ENCODE measurements around the gene JUNB. TPM values are rescaled to one million over a fixed set of nuclear protein-coding genes. Genes with fewer than 3 reads are reported as not detected.
"Not testable (repeated sequence)": the region's sequence is repeated elsewhere in the genome, so short reads cannot be mapped to it uniquely, and the experiment has no call there.

JUNB gene
- total and polyA plus RNA-seq, 2 experiments from 2014 or later, result 37.2 to 103 TPM

GRCh38 chr19:12802267-12803106, 11.2 kb downstream of the JUNB start:
- Histone ChIP-seq H3K4me3 (peak overlapping the region; percentile 73), H3K27ac (no peak overlapping the region), H3K4me1 (ENCODE audit: low read depth) (peaks cover 6% of the 10 kb centered on the region), H3K9me3 (ENCODE audit: low read depth) (no peaks in the 10 kb centered on the region), H3K36me3 (peaks cover 10% of the 10 kb centered on the region), H3K27me3 (no peaks in the 10 kb centered on the region)
- peak in 1 of 2 donors; percentile 21 for DNase-seq (ENCODE audit: low read depth in 1 of 2, low spot score in 1 of 2)
- no peak for TF ChIP-seq CTCF (IDR thresholded peaks at IDR 0.05; ENCODE audit: low read depth, low read length)

GRCh38 chr19:12804051-12804450, 12.8 kb downstream of the JUNB start:
- DNase-seq (ENCODE audit: low read depth in 1 of 2, low spot score in 1 of 2), result no peak
- no peak overlapping the region for H3K4me3 ChIP-seq
- no peak for TF ChIP-seq CTCF (IDR thresholded peaks at IDR 0.05; ENCODE audit: low read depth, low read length)

GRCh38 chr19:12806242-12807081, 15.2 kb downstream of the JUNB start, which contains the start of gene RNASEH2A:
TSS of gene RNASEH2A (plus strand) at chr19:12806584. CDS start at chr19:12806674, 90 bp downstream.
- peak; percentile 94 to 95 for DNase-seq (ENCODE audit: low read depth in 1 of 2, low spot score in 1 of 2)
- peak within 1 kb of the TSS; percentile 49 for H3K4me3 ChIP-seq
- no peaks in the 10 kb centered on the region for H3K27me3 ChIP-seq
- no peaks in the 10 kb centered on the region for H3K36me3 ChIP-seq
- H3K4me1 ChIP-seq (ENCODE audit: low read depth), result peaks cover 3% of the 10 kb centered on the region
- no peaks in the 10 kb centered on the region for H3K9me3 ChIP-seq (ENCODE audit: low read depth)
- no peak for TF ChIP-seq CTCF (IDR thresholded peaks at IDR 0.05; ENCODE audit: low read depth, low read length)
- peak within 1 kb of the TSS; percentile 31 for H3K27ac ChIP-seq

More at GRCh38 chr19:12804051-12804450, 12.8 kb downstream of the JUNB start:
- Histone ChIP-seq H3K27ac (no peak overlapping the region), H3K36me3 (peaks cover 10% of the 10 kb centered on the region), H3K27me3 (no peaks in the 10 kb centered on the region), H3K4me1 (ENCODE audit: low read depth) (peaks cover 6% of the 10 kb centered on the region), H3K9me3 (ENCODE audit: low read depth) (no peaks in the 10 kb centered on the region)

GRCh38 chr19:12815088-12815487, 23.8 kb downstream of the JUNB start:
- DNase-seq (ENCODE audit: low read depth in 1 of 2, low spot score in 1 of 2), result no peak
- Histone ChIP-seq H3K4me3 (no peak overlapping the region), H3K4me1 (ENCODE audit: low read depth) (no peaks in the 10 kb centered on the region), H3K27me3 (no peaks in the 10 kb centered on the region), H3K36me3 (peaks cover 3% of the 10 kb centered on the region), H3K27ac (no peak overlapping the region), H3K9me3 (ENCODE audit: low read depth) (no peaks in the 10 kb centered on the region)
- no peak for TF ChIP-seq CTCF (IDR thresholded peaks at IDR 0.05; ENCODE audit: low read depth, low read length)

GRCh38 chr19:12817188-12817587, 25.9 kb downstream of the JUNB start:
- H3K9me3 ChIP-seq (ENCODE audit: low read depth); DNase-seq (ENCODE audit: low read depth in 1 of 2, low spot score in 1 of 2); H3K27me3 ChIP-seq; H3K36me3 ChIP-seq; H3K4me3 ChIP-seq; H3K4me1 ChIP-seq (ENCODE audit: low read depth); H3K27ac ChIP-seq: not testable (repeated sequence)

- H3K9me3 ChIP-seq (ENCODE audit: low read depth); H3K27ac ChIP-seq; H3K36me3 ChIP-seq; H3K4me3 ChIP-seq; H3K27me3 ChIP-seq; H3K4me1 ChIP-seq (ENCODE audit: low read depth); DNase-seq (ENCODE audit: low read depth in 1 of 2, low spot score in 1 of 2): not testable (repeated sequence)
Measured at GRCh38 chr19:12817810-12818209, 26.5 kb downstream of the JUNB start.
